Epidermal melanocyte (primary cell): Measurements from ENCODE around the gene TRPC5OS.

Experiments used
- DNase-seq: peaks from one replicate; pipeline ENCODE4 v3.0.0; 2011; ENCODE audit warnings: low spot score; ENCODE audit not compliant: insufficient read length

Gene TRPC5OS

GRCh38 chrX:111892375-111892774, 16.4 kb downstream of the TRPC5OS start:
- DNase-seq: no peak

- DNase-seq: no peak
These were observed 20.2 kb downstream of the TRPC5OS start for GRCh38 chrX:111896148-111896547.

GRCh38 chrX:111914398-111915090, 38.6 kb downstream of the TRPC5OS start:
- no peak for DNase-seq

- DNase-seq: no peak
These were observed 41.6 kb downstream of the TRPC5OS start for GRCh38 chrX:111917591-111917990.

- DNase-seq: no peak
These were observed 52.5 kb downstream of the TRPC5OS start for GRCh38 chrX:111928456-111928855.
